SK-N-MC (cell line): ENCODE data around the gene DNAJB7.
"Not testable (repeated sequence)": the region's sequence is repeated elsewhere in the genome, so short reads cannot be mapped to it uniquely, and the experiment has no call there.

ENCODE experiments used
- DNase-seq: peaks from one replicate; pipeline ENCODE4 v3.0.0-alpha.2; 2011; ENCODE audit warnings: low read depth, low spot score
- H3K27ac ChIP-seq: fragments of 200-600 bp; sonication (generic); 2 replicates; pipeline ENCODE4 v1.5.1; 2016; ENCODE audit warnings: mixed run types
- H3K36me3 ChIP-seq: fragments of 200-600 bp; sonication (generic); 2 replicates; pipeline ENCODE4 v1.6.1; 2017; ENCODE audit warnings: antibody characterized with exemption, low read length, mixed read lengths; ENCODE audit not compliant: insufficient read depth
- H3K4me3 ChIP-seq: fragments of 200-600 bp; sonication (generic); 2 replicates; pipeline ENCODE4 v1.5.1; 2016
- H3K9ac ChIP-seq: fragments of 200-600 bp; sonication (generic); 2 replicates; pipeline ENCODE4 v1.8.0; 2017; ENCODE audit warnings: mixed run types, mixed read lengths; ENCODE audit not compliant: insufficient read length
- H3K9me3 ChIP-seq: fragments of 200-600 bp; sonication (generic); 2 replicates; pipeline ENCODE4 v1.6.1; 2017; ENCODE audit warnings: low read depth, mild to moderate bottlenecking, antibody characterized with exemption, low read length, moderate library complexity, mixed read lengths
- EZH2 ChIP-seq: fragments of 200-600 bp; sonication (generic); IDR thresholded peaks from one replicate; pipeline ENCODE4 v1.6.1; 2017; ENCODE audit warnings: antibody characterized with exemption
- FOXP2 ChIP-seq: optimal IDR thresholded peaks from 2 replicates; pipeline ENCODE3; 2011; ENCODE audit warnings: mild to moderate bottlenecking, moderate library complexity; ENCODE audit not compliant: insufficient read depth; ENCODE audit errors: extremely low read length, control extremely low read depth
- POLR2AphosphoS5 ChIP-seq: IDR thresholded peaks from 2 replicates; pipeline ENCODE4 v1.6.1; 2012; ENCODE audit warnings: mild to moderate bottlenecking, low read depth, low read length, borderline replicate concordance

Gene DNAJB7

DNA sequence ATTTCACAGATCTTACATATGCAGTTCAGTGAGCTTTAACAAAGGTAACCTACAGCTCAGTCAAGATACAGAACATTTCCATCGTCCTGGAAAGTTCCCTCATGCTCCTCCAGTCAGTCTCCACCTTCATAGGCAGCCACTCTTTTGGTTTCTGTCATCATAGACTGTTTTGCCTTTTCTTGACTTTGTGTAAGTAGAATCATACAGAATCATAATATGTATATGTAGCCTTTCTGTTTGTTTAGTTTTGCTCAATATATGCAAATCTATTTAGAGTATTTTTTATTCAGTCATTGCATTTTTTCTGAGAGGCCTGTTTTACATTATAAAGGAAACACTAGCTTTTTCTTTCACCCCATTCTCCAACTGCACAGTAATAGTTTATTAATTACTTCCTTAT lies 15.0 kb upstream of the DNAJB7 start:
- no peak for DNase-seq
- peak overlapping the region; percentile 4 for H3K9ac ChIP-seq
- TF ChIP-seq FOXP2 (no peak), EZH2 (no peak), POLR2AphosphoS5 (no peak)

DNA sequence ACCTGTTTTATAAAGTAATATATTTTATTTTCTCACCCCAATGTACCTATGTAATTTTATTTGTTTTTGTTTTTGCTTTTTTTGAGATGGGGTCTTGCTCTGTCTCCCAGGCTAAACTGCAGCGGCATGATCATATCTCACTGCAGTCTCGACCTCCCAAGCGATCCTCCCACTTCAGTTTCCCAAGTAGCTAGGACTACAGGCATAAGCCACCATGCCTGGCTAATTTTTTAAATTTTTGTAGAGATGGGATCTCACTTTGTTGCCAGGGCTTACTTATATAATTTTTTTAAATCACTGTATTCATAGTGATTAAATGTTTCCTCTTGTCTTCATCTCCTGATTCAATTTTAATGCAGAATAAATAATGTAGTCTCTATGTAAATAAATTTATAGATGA lies 13.2 kb upstream of the DNAJB7 start:
- Histone ChIP-seq H3K27ac (no peak overlapping the region), H3K9me3 (no peaks in the 10 kb centered on the region), H3K9ac (no peak overlapping the region), H3K36me3 (peaks cover 16% of the 10 kb centered on the region), H3K4me3 (no peak overlapping the region)
- DNase-seq = no peak
- TF ChIP-seq POLR2AphosphoS5 = no peak
- no peak for TF ChIP-seq EZH2
- TF ChIP-seq FOXP2 = no peak

More for the DNA sequence above, 15.0 kb upstream of the DNAJB7 start:
- H3K36me3 ChIP-seq = peaks cover 14% of the 10 kb centered on the region
- H3K4me3 ChIP-seq = peak overlapping the region; percentile 53
- peak overlapping the region; percentile 82 for H3K27ac ChIP-seq
- no peaks in the 10 kb centered on the region for H3K9me3 ChIP-seq

DNA sequence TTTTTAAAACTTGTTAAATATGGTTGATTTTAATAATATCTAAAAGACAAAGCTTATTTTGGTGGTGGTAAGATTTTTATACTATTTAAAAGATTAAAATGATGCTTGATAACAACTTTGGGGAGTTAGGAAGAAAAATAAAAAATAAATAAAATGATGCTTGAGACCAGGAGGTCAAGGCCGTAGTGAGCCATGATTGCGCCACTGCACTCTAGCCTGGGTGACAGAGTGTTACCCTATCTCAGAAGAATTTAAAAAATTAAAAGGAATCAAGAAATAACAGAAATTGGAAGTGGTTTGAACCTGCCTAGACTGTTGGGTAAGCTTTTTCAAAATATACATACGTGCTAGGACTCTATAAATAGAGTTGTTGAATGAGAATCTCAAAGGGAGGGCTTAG lies 12.1 kb upstream of the DNAJB7 start:
- Histone ChIP-seq H3K36me3 (peaks cover 21% of the 10 kb centered on the region), H3K9me3 (no peaks in the 10 kb centered on the region), H3K9ac (no peak overlapping the region), H3K27ac (no peak overlapping the region), H3K4me3 (no peak overlapping the region)
- TF ChIP-seq POLR2AphosphoS5 (no peak), FOXP2 (no peak), EZH2 (no peak)
- DNase-seq = no peak

DNA sequence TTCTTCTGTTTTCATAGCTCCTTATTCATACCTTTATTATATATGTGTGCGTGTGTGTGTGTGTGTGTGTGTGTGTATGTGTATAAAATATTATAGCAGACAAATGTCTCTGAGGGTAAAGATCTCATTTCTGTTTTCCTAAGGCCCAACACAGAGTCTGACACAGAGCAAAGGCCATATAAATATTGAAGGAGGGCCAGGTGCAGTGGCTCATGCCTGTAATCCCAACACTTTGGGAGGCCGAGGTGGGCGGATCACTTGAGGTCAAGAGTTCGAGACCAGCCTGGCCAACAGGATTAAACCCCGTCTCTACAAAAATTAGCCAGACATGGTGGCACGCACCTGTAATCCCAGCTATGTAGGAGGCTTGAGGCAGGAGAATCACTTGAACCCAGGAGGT lies 6.5 kb upstream of the DNAJB7 start:
- H3K9me3 ChIP-seq, H3K9ac ChIP-seq, DNase-seq, H3K4me3 ChIP-seq, H3K27ac ChIP-seq: not testable (repeated sequence)
- peaks cover 21% of the 10 kb centered on the region for H3K36me3 ChIP-seq

DNA sequence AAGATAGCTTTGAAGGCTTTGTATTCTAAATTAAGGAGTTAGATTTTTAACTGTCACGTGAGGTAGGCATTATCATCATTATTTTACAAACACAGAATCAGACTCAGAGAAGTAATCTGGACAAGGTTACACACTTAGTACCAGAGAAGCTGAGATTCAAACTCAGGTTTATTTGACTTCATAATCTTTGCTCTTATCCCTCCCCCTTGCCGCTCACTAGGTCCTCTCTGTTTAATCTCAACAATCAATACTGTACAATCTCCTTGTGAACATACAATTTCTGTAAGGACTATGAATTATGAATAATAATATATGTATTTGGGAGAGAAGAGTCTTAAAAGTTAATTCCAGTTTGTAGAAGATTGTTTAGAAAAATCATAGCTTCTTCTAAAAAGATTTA lies 5.2 kb upstream of the DNAJB7 start:
- TF ChIP-seq EZH2 = no peak
- no peak for TF ChIP-seq POLR2AphosphoS5
- no peak for TF ChIP-seq FOXP2
- no peaks in the 10 kb centered on the region for H3K9me3 ChIP-seq
- H3K27ac ChIP-seq = no peak overlapping the region
- DNase-seq = no peak
- H3K36me3 ChIP-seq = peaks cover 21% of the 10 kb centered on the region
- H3K4me3 ChIP-seq = no peak overlapping the region
- no peak overlapping the region for H3K9ac ChIP-seq

DNA sequence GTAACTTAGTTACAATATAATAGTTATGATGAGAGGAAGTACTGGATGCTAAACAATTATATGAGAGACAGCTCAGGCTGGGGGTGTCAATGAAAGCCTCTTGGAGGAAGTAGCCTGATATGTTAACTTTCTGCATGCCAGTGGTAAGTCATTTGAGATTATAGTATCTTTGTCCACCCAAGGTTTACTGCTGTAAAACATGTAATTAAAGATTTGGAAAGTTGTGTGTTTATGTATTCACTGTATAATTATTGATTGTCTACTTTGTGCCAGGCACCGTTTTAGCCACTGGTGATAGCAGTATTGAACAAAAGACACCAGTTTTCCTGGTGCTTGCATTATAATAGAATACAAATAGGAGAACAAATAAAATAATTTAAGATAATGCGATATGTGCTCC lies 624 bp upstream of the DNAJB7 start:
- no peak overlapping the region for H3K4me3 ChIP-seq
- H3K9me3 ChIP-seq = no peaks in the 10 kb centered on the region
- no peak overlapping the region for H3K27ac ChIP-seq
- no peak overlapping the region for H3K9ac ChIP-seq
- no peak for TF ChIP-seq EZH2
- no peak for TF ChIP-seq POLR2AphosphoS5
- no peak for TF ChIP-seq FOXP2
- DNase-seq = no peak
- H3K36me3 ChIP-seq = peaks cover 19% of the 10 kb centered on the region; the same call in 1 of the 2 replicates

DNA sequence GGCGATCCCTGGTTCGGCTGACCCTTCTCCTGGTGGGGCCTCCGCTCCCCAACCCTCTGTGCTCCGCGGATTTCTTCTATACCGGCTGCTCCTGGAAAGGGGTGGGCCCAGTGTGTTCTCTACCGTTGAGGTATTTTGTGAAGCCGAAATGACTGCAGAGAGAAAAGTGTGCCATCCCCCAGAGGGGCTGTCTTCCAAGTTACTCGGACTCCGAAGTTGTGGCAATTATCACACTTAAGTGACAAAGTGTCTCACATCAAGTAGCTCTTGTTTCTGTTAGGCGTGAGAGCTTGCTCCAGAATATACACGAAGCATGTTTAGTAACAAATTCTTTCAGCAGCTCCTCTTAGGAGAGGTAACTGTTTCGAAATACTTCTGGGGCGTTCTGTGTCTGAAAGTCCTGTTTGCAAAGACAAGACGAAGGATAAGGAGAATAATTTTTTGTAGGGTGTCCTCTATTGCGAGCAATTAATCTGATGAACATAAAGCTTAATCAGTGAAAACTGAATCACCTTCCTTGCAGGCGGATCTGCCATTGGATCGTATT lies 4.5 kb downstream of the DNAJB7 start:
- Histone ChIP-seq H3K27ac (peak overlapping the region; percentile 99), H3K9ac (peak overlapping the region; percentile 96), H3K4me3 (peak overlapping the region; percentile 92), H3K9me3 (no peaks in the 10 kb centered on the region), H3K36me3 (peaks cover 29% of the 10 kb centered on the region)
- TF ChIP-seq POLR2AphosphoS5 (no peak), FOXP2 (no peak), EZH2 (no peak)
- DNase-seq = no peak

DNA sequence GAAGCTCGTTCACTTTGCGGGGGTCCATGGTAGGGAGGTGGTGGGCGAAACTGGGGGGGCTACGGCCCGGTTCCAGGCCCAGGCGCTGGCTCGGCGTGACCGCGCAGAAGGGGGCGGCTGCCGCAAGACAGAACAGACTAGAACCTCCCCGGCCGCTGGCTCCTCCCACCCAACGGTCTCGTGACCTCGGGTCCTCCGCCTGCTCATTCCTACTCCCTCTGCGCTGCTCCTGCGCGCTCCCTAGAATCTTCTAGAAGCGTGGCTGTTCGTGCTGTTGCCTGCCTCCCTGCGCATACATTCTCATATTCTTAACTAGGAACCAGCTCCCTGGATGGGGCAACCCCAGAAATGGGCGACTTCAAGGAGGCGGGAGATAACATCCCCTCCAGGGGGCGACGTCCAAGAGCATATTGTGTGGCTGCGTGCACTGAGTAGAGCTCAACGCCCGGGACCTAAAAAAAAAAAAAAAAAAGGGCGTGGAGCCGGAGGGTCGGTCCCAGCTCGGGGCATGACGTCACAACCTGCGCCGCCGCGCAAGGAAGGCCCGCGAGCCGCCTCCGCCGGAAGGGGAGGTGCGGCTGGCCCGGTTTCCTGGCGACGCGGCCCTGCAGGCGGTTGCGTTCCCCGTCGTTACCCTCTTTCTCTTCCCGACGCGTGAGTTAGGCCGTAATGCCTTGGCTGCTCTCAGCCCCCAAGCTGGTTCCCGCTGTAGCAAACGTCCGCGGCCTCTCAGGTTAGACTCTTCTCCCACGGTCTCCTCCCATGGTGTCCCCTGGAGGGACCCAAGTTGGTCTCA lies 5.2 kb downstream of the DNAJB7 start, which contains the start of the genes ST13 and XPNPEP3:
ST13 (minus strand) TSS at position 127 of the 796 bp plus-strand sequence; CDS start at position 28, 99 bp downstream.
XPNPEP3 (plus strand) TSS at position 636 of the 796 bp plus-strand sequence; CDS start at position 670, 34 bp downstream.
- H3K27ac ChIP-seq = peak within 1 kb of the TSS; percentile 99

More for the DNA sequence above, 5.2 kb downstream of the DNAJB7 start, which contains the start of the genes ST13 and XPNPEP3:
- Histone ChIP-seq H3K9me3 (no peaks in the 10 kb centered on the region), H3K9ac (peak within 1 kb of the TSS; percentile 96), H3K36me3 (peaks cover 28% of the 10 kb centered on the region), H3K4me3 (peak within 1 kb of the TSS; percentile 92)
- DNase-seq = peak; percentile 87
- no peak for TF ChIP-seq EZH2
- peak; percentile 78 for TF ChIP-seq POLR2AphosphoS5
